Measurements from ENCODE around the gene LDHB.

DNA sequence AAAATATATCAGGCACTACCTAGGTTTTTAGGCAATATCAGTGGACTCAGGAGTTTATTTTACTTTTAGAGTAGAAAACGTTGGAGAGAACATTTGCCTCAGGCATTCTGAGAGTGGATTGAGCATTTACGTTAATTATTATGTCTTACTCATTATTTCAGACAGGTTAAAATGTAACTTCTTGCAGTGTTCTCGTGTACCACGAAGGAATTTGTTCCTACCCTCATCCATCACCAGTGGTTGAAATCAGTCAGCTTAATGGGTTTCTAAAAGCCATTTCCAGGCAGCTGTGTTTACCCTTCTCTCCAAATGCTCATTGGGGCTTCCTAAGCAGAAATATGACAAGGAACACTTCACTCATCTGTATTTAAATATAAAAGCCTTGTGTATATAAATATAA, 9.1 kb upstream of the LDHB start:
- TF ChIP-seq, protein P1, sequence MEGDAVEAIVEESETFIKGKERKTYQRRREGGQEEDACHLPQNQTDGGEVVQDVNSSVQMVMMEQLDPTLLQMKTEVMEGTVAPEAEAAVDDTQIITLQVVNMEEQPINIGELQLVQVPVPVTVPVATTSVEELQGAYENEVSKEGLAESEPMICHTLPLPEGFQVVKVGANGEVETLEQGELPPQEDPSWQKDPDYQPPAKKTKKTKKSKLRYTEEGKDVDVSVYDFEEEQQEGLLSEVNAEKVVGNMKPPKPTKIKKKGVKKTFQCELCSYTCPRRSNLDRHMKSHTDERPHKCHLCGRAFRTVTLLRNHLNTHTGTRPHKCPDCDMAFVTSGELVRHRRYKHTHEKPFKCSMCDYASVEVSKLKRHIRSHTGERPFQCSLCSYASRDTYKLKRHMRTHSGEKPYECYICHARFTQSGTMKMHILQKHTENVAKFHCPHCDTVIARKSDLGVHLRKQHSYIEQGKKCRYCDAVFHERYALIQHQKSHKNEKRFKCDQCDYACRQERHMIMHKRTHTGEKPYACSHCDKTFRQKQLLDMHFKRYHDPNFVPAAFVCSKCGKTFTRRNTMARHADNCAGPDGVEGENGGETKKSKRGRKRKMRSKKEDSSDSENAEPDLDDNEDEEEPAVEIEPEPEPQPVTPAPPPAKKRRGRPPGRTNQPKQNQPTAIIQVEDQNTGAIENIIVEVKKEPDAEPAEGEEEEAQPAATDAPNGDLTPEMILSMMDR (IDR thresholded peaks at IDR 0.05), result no peak
- TF ChIP-seq POLR2A (IDR thresholded peaks at IDR 0.05), result no peak

Measured in sigmoid colon (tissue), 3 donors.